HEK293 (cell line): Measurements from ENCODE around the gene ZNF483.
"Not testable (repeated sequence)": the region's sequence is repeated elsewhere in the genome, so short reads cannot be mapped to it uniquely, and the experiment has no call there.

Source experiments
- CTCF ChIA-PET: fragments of 350-600 bp; formaldehyde crosslinking; extraction: SDS; loops from one replicate; lab custom pipeline; 2021; ENCODE audit warnings: antibody characterized with exemption; lab: Yijun Ruan, JAX
- POLR2A ChIA-PET: fragments of 300-600 bp; formaldehyde crosslinking; extraction: SDS; loops from one replicate; lab custom pipeline; 2020; ENCODE audit warnings: antibody characterized with exemption, inconsistent platforms; lab: Yijun Ruan, JAX
- H3K27ac ChIP-seq: fragments of 200-500 bp; sonication (Bioruptor generic); 2 replicates; pipeline ENCODE4 v1.5.1; 2014; ENCODE audit warnings: low read depth, low read length, control low read depth, inconsistent platforms; ENCODE audit errors: extremely low read depth
- H3K36me3 ChIP-seq, 2 experiments: fragments of 200-500 bp in 1 of 2; sonication (Bioruptor generic) in 1 of 2; 1 replicate in 1 of 2; 2 replicates in 1 of 2; pipeline ENCODE4 v1.5.1; 2014 to 2017; ENCODE audit warnings: inconsistent platforms in 2 of 2, low read length in 2 of 2; ENCODE audit not compliant: control insufficient read depth in 2 of 2, insufficient read depth in 1 of 2
- H3K4me1 ChIP-seq: fragments of 200-500 bp; sonication (Bioruptor generic); 2 replicates; pipeline ENCODE4 v1.5.1; 2014; ENCODE audit warnings: mild to moderate bottlenecking, low read length, inconsistent platforms; ENCODE audit not compliant: control insufficient read depth, insufficient read depth
- H3K4me3 ChIP-seq: 2 replicates; pipeline ENCODE4 v1.5.1; 2011; ENCODE audit warnings: low read depth, mild to moderate bottlenecking, control low read depth, low read length, moderate library complexity
- H3K9me3 ChIP-seq: fragments of 200-500 bp; sonication (Bioruptor generic); 2 replicates; pipeline ENCODE4 v1.5.1; 2014; ENCODE audit warnings: low read depth, low read length, inconsistent platforms; ENCODE audit not compliant: control insufficient read depth, insufficient read depth
- HOXC10 ChIP-seq: sonication (generic); formaldehyde crosslinking; IDR thresholded peaks from 2 replicates; pipeline ENCODE4 v1.8.1; 2023; ENCODE audit warnings: mild to moderate bottlenecking, missing genetic modification reagents
- PRDM4 ChIP-seq: fragments of 450-650 bp; formaldehyde crosslinking; IDR thresholded peaks from 2 replicates; pipeline ENCODE4 v1.5.1; 2017; ENCODE audit warnings: missing biosample characterization, missing genetic modification characterization
- REPIN1 ChIP-seq: fragments of 450-650 bp; formaldehyde crosslinking; IDR thresholded peaks from 2 replicates; pipeline ENCODE4 v1.5.1; 2017; ENCODE audit warnings: missing biosample characterization, missing genetic modification characterization, low read depth
- REST ChIP-seq: fragments of 450-650 bp; formaldehyde crosslinking; IDR thresholded peaks from 2 replicates; pipeline ENCODE4 v1.5.1; 2016; ENCODE audit warnings: missing biosample characterization, missing genetic modification characterization
- SALL2 ChIP-seq: fragments of 450-650 bp; formaldehyde crosslinking; IDR thresholded peaks from 2 replicates; pipeline ENCODE4 v1.5.0; 2017; ENCODE audit warnings: missing biosample characterization, mild to moderate bottlenecking, missing genetic modification characterization, borderline replicate concordance
- SP3 ChIP-seq: fragments of 450-650 bp; formaldehyde crosslinking; IDR thresholded peaks from 2 replicates; pipeline ENCODE4 v1.5.1; 2016; ENCODE audit warnings: missing biosample characterization, missing genetic modification characterization
- SP7 ChIP-seq: fragments of 450-650 bp; formaldehyde crosslinking; IDR thresholded peaks from 2 replicates; pipeline ENCODE4 v1.5.1; 2016; ENCODE audit warnings: missing biosample characterization, missing genetic modification characterization
- ZBTB7A ChIP-seq: fragments of 450-650 bp; formaldehyde crosslinking; IDR thresholded peaks from 2 replicates; pipeline ENCODE4 v1.5.1; 2016; ENCODE audit warnings: low read depth, missing biosample characterization, missing genetic modification characterization
- ZNF112 ChIP-seq: fragments of 450-650 bp; formaldehyde crosslinking; IDR thresholded peaks from 2 replicates; pipeline ENCODE4 v1.5.0; 2017; ENCODE audit warnings: missing biosample characterization, missing genetic modification characterization
- ZNF146 ChIP-seq: fragments of 450-650 bp; formaldehyde crosslinking; IDR thresholded peaks from 2 replicates; pipeline ENCODE4 v1.5.1; 2016; ENCODE audit warnings: missing biosample characterization, missing genetic modification characterization
- ZNF184 ChIP-seq: fragments of 450-650 bp; IDR thresholded peaks from 2 replicates; pipeline ENCODE4 v1.5.1; 2018; ENCODE audit warnings: missing biosample characterization, mild to moderate bottlenecking, missing genetic modification characterization
- ZNF354C ChIP-seq: fragments of 450-650 bp; formaldehyde crosslinking; IDR thresholded peaks from 2 replicates; pipeline ENCODE4 v1.5.1; 2016; ENCODE audit warnings: missing biosample characterization, missing genetic modification characterization, low read depth, borderline replicate concordance
- ZNF37A ChIP-seq: fragments of 450-650 bp; IDR thresholded peaks from 2 replicates; pipeline ENCODE4 v1.5.1; 2018; ENCODE audit warnings: missing biosample characterization, missing genetic modification characterization
- ZNF449 ChIP-seq: fragments of 450-650 bp; formaldehyde crosslinking; IDR thresholded peaks from 2 replicates; pipeline ENCODE4 v1.5.1; 2017; ENCODE audit warnings: missing biosample characterization, mild to moderate bottlenecking, missing genetic modification characterization, moderate library complexity
- ZNF521 ChIP-seq: fragments of 450-650 bp; formaldehyde crosslinking; IDR thresholded peaks from 2 replicates; pipeline ENCODE4 v1.5.1; 2017; ENCODE audit warnings: missing biosample characterization, mild to moderate bottlenecking, missing genetic modification characterization
- ZNF529 ChIP-seq: fragments of 450-650 bp; formaldehyde crosslinking; IDR thresholded peaks from 2 replicates; pipeline ENCODE4 v1.5.1; 2017; ENCODE audit warnings: missing genetic modification characterization, missing biosample characterization; ENCODE audit not compliant: insufficient replicate concordance
- ZNF560 ChIP-seq: fragments of 450-650 bp; formaldehyde crosslinking; IDR thresholded peaks from 2 replicates; pipeline ENCODE4 v1.5.1; 2017; ENCODE audit warnings: missing biosample characterization, missing genetic modification characterization, borderline replicate concordance
- ZNF623 ChIP-seq: fragments of 450-650 bp; formaldehyde crosslinking; IDR thresholded peaks from 2 replicates; pipeline ENCODE4 v1.5.1; 2016; ENCODE audit warnings: missing biosample characterization, missing genetic modification characterization
- ZNF629 ChIP-seq: fragments of 450-650 bp; formaldehyde crosslinking; IDR thresholded peaks from 2 replicates; pipeline ENCODE4 v1.5.1; 2017; ENCODE audit warnings: missing biosample characterization, missing genetic modification characterization
- ZNF837 ChIP-seq: fragments of 450-650 bp; formaldehyde crosslinking; IDR thresholded peaks from 2 replicates; pipeline ENCODE4 v1.5.1; 2016; ENCODE audit warnings: missing biosample characterization, missing genetic modification characterization
- TF ChIP-seq, protein P1 (sequence below): fragments of 450-650 bp; formaldehyde crosslinking; IDR thresholded peaks from 2 replicates; pipeline ENCODE4 v1.5.1; 2016; ENCODE audit warnings: missing biosample characterization, missing genetic modification characterization
- TF ChIP-seq, protein P2 (sequence below): fragments of 450-650 bp; formaldehyde crosslinking; IDR thresholded peaks from 2 replicates; pipeline ENCODE4 v1.5.1; 2016; ENCODE audit warnings: missing biosample characterization, missing genetic modification characterization

The ZNF483 gene

DNA sequence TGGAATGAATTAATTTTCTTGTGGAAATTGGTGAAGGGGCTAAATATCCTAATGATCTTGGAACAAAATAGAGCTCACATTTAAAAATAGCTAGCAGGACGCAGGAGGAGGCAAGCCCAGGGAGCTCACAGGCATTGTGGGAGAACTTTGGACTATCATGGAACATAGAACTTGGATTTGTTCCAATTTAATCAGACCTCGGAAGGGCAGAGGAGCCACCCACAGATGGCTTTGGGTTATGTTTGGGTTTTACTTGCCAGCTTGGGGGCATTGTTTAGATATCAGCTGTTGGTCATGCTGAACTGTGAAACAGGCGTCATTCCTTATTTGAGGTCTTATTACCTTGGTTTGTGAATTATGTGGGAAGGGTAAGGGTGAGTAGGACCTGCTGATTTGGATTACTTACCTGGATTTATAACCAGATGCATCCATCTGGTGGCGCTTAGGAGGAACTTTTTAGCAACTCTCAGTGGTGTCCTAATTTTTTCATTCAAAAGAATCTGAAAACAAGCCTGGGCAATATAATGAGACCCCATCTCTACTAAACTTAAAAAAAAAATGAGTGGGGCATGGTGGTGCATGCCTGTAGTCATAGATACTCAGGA lies 88.6 kb downstream of the ZNF483 start (continued):
- TF ChIP-seq, protein P1, sequence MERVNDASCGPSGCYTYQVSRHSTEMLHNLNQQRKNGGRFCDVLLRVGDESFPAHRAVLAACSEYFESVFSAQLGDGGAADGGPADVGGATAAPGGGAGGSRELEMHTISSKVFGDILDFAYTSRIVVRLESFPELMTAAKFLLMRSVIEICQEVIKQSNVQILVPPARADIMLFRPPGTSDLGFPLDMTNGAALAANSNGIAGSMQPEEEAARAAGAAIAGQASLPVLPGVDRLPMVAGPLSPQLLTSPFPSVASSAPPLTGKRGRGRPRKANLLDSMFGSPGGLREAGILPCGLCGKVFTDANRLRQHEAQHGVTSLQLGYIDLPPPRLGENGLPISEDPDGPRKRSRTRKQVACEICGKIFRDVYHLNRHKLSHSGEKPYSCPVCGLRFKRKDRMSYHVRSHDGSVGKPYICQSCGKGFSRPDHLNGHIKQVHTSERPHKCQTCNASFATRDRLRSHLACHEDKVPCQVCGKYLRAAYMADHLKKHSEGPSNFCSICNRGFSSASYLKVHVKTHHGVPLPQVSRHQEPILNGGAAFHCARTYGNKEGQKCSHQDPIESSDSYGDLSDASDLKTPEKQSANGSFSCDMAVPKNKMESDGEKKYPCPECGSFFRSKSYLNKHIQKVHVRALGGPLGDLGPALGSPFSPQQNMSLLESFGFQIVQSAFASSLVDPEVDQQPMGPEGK: no peak
- TF ChIP-seq ZNF112 (no peak), HOXC10 (CRISPR knock-in tag) (no peak), ZNF354C (tag by site-specific recombination) (no peak), ZNF521 (tag by site-specific recombination) (no peak), ZNF184 (tag by site-specific recombination) (no peak), SP7 (no peak), ZNF529 (no peak)

DNA sequence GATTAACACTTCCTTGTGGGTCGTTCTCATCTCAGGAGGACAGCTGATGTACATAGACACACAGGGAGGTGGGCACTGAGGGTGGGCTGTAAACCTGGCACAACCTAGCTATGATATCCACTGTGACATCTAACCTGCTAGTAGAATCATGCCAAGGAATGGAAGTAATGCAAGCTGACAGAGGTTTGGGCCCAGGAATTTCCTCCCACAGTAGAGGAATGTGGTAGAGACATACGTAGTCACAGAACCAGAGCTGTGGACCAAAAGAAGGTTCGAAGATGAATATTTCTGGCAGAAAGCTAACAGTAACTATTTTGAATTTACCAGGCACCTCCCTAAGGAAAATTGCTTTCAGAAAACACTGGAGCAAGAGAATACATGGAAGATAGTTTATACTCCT lies 90.9 kb downstream of the ZNF483 start:
- POLR2A ChIA-PET: interaction anchor here (1.6 kb wide), 1 partner anchor 16 kb away, joined by 9 read pairs; the partner anchor contains the start of gene DNAJC25
- Histone ChIP-seq H3K9me3 (no peaks in the 10 kb centered on the region), H3K4me1 (no peaks in the 10 kb centered on the region), H3K27ac (no peak overlapping the region), H3K4me3 (no peak overlapping the region)
- CTCF ChIA-PET: interaction anchor here (1.4 kb wide), 1 partner anchor 18 kb away, joined by 4 read pairs; no protein-coding TSS in a partner anchor
- TF ChIP-seq REPIN1 (tag by site-specific recombination): no peak
- TF ChIP-seq HOXC10 (CRISPR knock-in tag): no peak
- no peak for TF ChIP-seq SP3
- TF ChIP-seq, protein P2, sequence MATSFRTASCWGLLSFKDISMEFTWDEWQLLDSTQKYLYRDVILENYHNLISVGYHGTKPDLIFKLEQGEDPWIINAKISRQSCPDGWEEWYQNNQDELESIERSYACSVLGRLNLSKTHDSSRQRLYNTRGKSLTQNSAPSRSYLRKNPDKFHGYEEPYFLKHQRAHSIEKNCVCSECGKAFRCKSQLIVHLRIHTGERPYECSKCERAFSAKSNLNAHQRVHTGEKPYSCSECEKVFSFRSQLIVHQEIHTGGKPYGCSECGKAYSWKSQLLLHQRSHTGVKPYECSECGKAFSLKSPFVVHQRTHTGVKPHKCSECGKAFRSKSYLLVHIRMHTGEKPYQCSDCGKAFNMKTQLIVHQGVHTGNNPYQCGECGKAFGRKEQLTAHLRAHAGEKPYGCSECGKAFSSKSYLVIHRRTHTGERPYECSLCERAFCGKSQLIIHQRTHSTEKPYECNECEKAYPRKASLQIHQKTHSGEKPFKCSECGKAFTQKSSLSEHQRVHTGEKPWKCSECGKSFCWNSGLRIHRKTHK: no peak
- no peak for TF ChIP-seq ZBTB7A
- no peak for TF ChIP-seq PRDM4 (tag by site-specific recombination)
- TF ChIP-seq ZNF146 (tag by site-specific recombination): no peak
- TF ChIP-seq ZNF629: no peak
- TF ChIP-seq ZNF37A (tag by site-specific recombination): no peak
- no peak for TF ChIP-seq REST (tag by site-specific recombination)
- no peak for TF ChIP-seq SALL2 (tag by site-specific recombination)
- no peak for TF ChIP-seq ZNF560 (tag by site-specific recombination)
- TF ChIP-seq ZNF449 (tag by site-specific recombination): no peak
- no peak for TF ChIP-seq ZNF837 (tag by site-specific recombination)
- no peak for TF ChIP-seq ZNF623 (tag by site-specific recombination)
- TF ChIP-seq, all 188 proteins: peak for 0
- H3K36me3 ChIP-seq: no peaks in the 10 kb centered on the region

DNA sequence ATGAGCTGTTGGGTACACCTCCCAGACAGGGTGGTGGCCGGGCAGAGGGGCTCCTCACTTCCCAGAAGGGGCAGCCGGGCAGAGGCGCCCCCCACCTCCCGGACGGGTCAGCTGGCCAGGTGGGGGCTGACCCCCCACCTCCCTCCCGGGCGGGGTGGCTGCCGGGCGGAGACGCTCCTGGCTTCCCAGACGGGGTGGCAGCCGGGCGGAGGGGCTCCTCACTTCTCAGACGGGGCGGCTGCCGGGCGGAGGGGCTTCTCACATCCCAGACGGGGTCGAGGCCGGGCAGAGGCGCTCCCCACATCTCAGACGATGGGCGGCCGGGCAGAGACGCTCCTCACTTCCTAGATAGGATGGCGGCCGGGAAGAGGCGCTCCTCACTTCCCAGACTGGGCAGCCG lies 92.4 kb downstream of the ZNF483 start:
- H3K27ac ChIP-seq, POLR2A ChIA-PET, H3K9me3 ChIP-seq, H3K36me3 ChIP-seq, CTCF ChIA-PET, H3K4me3 ChIP-seq, H3K4me1 ChIP-seq: not testable (repeated sequence)
